T-helper 22 cell (primary cell): Measurements from ENCODE around the gene IFT80.
"Not testable (repeated sequence)": the region's sequence is repeated elsewhere in the genome, so short reads cannot be mapped to it uniquely, and the experiment has no call there.

Source experiments
- DNase-seq: peaks from one replicate; pipeline ENCODE4 v3.0.0-alpha.2; 2020; ENCODE audit warnings: low read depth

IFT80 gene

GRCh38 chr3:160362896-160363295 lies 36.1 kb downstream of the IFT80 start:
- DNase-seq = not testable (repeated sequence)

GRCh38 chr3:160355826-160356225 lies 43.2 kb downstream of the IFT80 start:
- no peak for DNase-seq

GRCh38 chr3:160346511-160346910 lies 52.5 kb downstream of the IFT80 start:
- DNase-seq = no peak

- no peak for DNase-seq
These were observed 55.9 kb downstream of the IFT80 start for GRCh38 chr3:160343132-160343531.

GRCh38 chr3:160340351-160340750 lies 58.7 kb downstream of the IFT80 start:
- no peak for DNase-seq

GRCh38 chr3:160331127-160331937 lies 67.7 kb downstream of the IFT80 start:
- no peak for DNase-seq

GRCh38 chr3:160330690-160331089 lies 68.3 kb downstream of the IFT80 start:
- DNase-seq = no peak

- no peak for DNase-seq
These were observed 68.9 kb downstream of the IFT80 start for GRCh38 chr3:160330109-160330508.

GRCh38 chr3:160326286-160326685 lies 72.7 kb downstream of the IFT80 start:
- not testable (repeated sequence) for DNase-seq

- not testable (repeated sequence) for DNase-seq
These were observed 77.2 kb downstream of the IFT80 start for GRCh38 chr3:160321821-160322220.

- DNase-seq = no peak
These were observed 79.7 kb downstream of the IFT80 start for GRCh38 chr3:160319322-160319721.

- no peak for DNase-seq
These were observed 84.0 kb downstream of the IFT80 start for GRCh38 chr3:160314995-160315394.

GRCh38 chr3:160312014-160312624 lies 86.9 kb downstream of the IFT80 start:
- no peak for DNase-seq

GRCh38 chr3:160302806-160303205 lies 96.2 kb downstream of the IFT80 start:
- DNase-seq = no peak

GRCh38 chr3:160296591-160296990 lies 102.4 kb downstream of the IFT80 start:
- no peak for DNase-seq

- DNase-seq = no peak
These were observed 107.1 kb downstream of the IFT80 start for GRCh38 chr3:160291909-160292299.

GRCh38 chr3:160291290-160291908 lies 107.6 kb downstream of the IFT80 start:
- DNase-seq = no peak

- no peak for DNase-seq
These were observed 111.4 kb downstream of the IFT80 start for GRCh38 chr3:160287666-160288065.

- no peak for DNase-seq
These were observed 112.8 kb downstream of the IFT80 start for GRCh38 chr3:160286231-160286630.

GRCh38 chr3:160280836-160281235 lies 118.2 kb downstream of the IFT80 start:
- no peak for DNase-seq

- DNase-seq = no peak
These were observed 119.4 kb downstream of the IFT80 start for GRCh38 chr3:160279657-160280056.

GRCh38 chr3:160278210-160278609 lies 120.8 kb downstream of the IFT80 start:
- no peak for DNase-seq

GRCh38 chr3:160265088-160265487 lies 133.9 kb downstream of the IFT80 start:
- DNase-seq = no peak
